GM18520 (cell line): ENCODE data around the gene MED26.
A peak's percentile ranks its signal among the peaks of the same experiment; 100 is the strongest.

Experiments
- ATAC-seq: cut with Tn5 transposase; IDR thresholded peaks from one replicate; pipeline ENCODE4 v1.9.1; 2021; ENCODE audit not compliant: unreplicated experiment

Gene MED26

GRCh38 chr19:16618248-16618647 is 9.8 kb downstream of the MED26 start:
- no peak for ATAC-seq

- no peak for ATAC-seq
These were observed 12.2 kb downstream of the MED26 start for GRCh38 chr19:16615808-16616207.

GRCh38 chr19:16614941-16615340 is 13.1 kb downstream of the MED26 start:
- ATAC-seq = no peak

GRCh38 chr19:16613841-16614240 is 14.2 kb downstream of the MED26 start:
- no peak for ATAC-seq

- ATAC-seq = no peak
These were observed 15.4 kb downstream of the MED26 start for GRCh38 chr19:16612636-16613035.

- no peak for ATAC-seq
These were observed 16.9 kb downstream of the MED26 start for GRCh38 chr19:16611121-16611520.

GRCh38 chr19:16609511-16610200 is 18.3 kb downstream of the MED26 start:
- no peak for ATAC-seq

- no peak for ATAC-seq
These were observed 19.7 kb downstream of the MED26 start for GRCh38 chr19:16608290-16608739.

GRCh38 chr19:16607819-16608218 is 20.2 kb downstream of the MED26 start:
- no peak for ATAC-seq

GRCh38 chr19:16605553-16605994 is 22.4 kb downstream of the MED26 start:
- no peak for ATAC-seq

- ATAC-seq = no peak
These were observed 22.9 kb downstream of the MED26 start for GRCh38 chr19:16605115-16605514.

GRCh38 chr19:16604615-16605014 is 23.4 kb downstream of the MED26 start:
- no peak for ATAC-seq

GRCh38 chr19:16603090-16603489 is 24.9 kb downstream of the MED26 start:
- ATAC-seq = no peak

- ATAC-seq = no peak
These were observed 26.5 kb downstream of the MED26 start for GRCh38 chr19:16601378-16602052.

GRCh38 chr19:16600824-16601223 is 27.2 kb downstream of the MED26 start:
- ATAC-seq = no peak

GRCh38 chr19:16599655-16600346 is 28.2 kb downstream of the MED26 start:
- ATAC-seq = no peak

GRCh38 chr19:16598848-16599247 is 29.2 kb downstream of the MED26 start:
- ATAC-seq = no peak

GRCh38 chr19:16596399-16596798 is 31.6 kb downstream of the MED26 start:
- ATAC-seq = no peak

- ATAC-seq = no peak
These were observed 32.9 kb downstream of the MED26 start for GRCh38 chr19:16595097-16595496.

GRCh38 chr19:16594681-16595091 is 33.3 kb downstream of the MED26 start:
- no peak for ATAC-seq

- ATAC-seq = peak; percentile 39
These were observed 33.8 kb downstream of the MED26 start for GRCh38 chr19:16594131-16594586.

- no peak for ATAC-seq
These were observed 34.8 kb downstream of the MED26 start for GRCh38 chr19:16593181-16593580.
